Cerebellar nuclear complex (tissue), 1 donor: ENCODE results near the gene RIN1.

Experiments used
- DNase-seq, 2 experiments: peaks; one replicate each; lab custom pipeline; 2025; lab: John Stamatoyannopoulos, UW

RIN1 gene

DNA sequence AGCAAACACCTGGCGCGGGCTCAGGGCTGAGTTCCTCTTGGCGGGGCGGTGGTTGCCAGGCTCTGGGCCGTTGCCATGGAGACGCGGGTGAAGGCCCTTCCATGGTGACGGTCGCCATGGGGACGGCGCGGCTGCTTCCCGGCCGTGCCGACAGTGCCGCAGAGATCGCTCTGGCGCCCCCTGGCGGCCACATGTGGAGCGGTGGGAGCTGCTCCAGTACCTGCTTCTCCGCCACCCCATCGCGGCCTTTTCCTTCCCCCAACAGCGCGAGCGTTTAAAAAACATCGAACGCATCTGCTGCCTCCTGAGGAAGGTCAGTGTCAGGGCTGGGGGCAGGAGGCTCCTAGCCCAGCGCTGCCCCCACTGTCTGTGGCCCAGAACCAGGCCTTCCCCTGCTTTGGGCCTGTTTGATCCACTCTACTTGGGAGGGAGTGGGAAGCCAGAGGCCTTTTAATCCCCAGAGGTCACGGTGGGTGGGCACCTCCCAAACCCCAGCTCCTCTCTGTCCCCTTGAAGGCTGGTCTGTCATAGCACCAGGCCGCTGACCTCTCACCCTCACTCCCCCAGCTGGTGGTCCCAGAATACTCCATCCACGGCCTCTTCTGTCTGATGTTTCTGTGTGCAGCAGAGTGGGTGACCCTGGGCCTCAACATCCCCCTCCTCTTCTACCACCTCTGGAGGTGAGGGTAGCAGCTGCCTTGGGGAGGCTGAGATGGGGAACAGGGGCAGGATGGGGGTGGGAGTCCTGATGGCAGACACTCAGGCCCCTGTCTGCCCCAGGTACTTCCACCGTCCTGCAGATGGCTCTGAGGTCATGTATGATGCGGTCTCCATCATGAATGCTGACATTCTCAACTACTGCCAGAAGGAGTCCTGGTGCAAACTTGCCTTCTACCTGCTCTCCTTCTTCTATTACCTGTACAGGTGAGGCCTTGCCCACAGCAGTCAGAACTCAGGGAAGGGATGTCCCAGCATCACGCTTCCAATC, 53.5 kb downstream of the RIN1 start:
- DNase-seq = peak; percentile 93 to 96
